ENCODE measurements around the gene DLX3.

- TF ChIP-seq TOX (CRISPR knock-in tag; IDR thresholded peaks at IDR 0.05; ENCODE audit: borderline replicate concordance), result no peak
- TF ChIP-seq CREB5 (CRISPR knock-in tag; IDR thresholded peaks at IDR 0.05; ENCODE audit: low read depth), result no peak
- no peak for TF ChIP-seq PATZ1 (CRISPR knock-in tag; IDR thresholded peaks at IDR 0.05; ENCODE audit: borderline replicate concordance)
- TF ChIP-seq SNAI2 (CRISPR knock-in tag; IDR thresholded peaks at IDR 0.05), result no peak
- no peak for TF ChIP-seq CSRNP3 (CRISPR knock-in tag; IDR thresholded peaks at IDR 0.05)
- no peak for TF ChIP-seq RARB (CRISPR knock-in tag; IDR thresholded peaks at IDR 0.05)
- no peak for TF ChIP-seq ZFP30 (CRISPR knock-in tag; IDR thresholded peaks at IDR 0.05)
- no peak for TF ChIP-seq ARNTL (CRISPR knock-in tag; IDR thresholded peaks at IDR 0.05; ENCODE audit: borderline replicate concordance, low read depth)
- TF ChIP-seq BACH2 (CRISPR knock-in tag; IDR thresholded peaks at IDR 0.05; ENCODE audit: borderline replicate concordance), result no peak
- TF ChIP-seq TSHZ2 (CRISPR knock-in tag; IDR thresholded peaks at IDR 0.05), result no peak
- no peak for TF ChIP-seq GLIS3 (CRISPR knock-in tag; IDR thresholded peaks at IDR 0.05)
- TF ChIP-seq ESRRG (CRISPR knock-in tag; IDR thresholded peaks at IDR 0.05), result no peak
Observed at GRCh38 chr17:50034498-50035364, 39.7 kb upstream of the DLX3 start.
